Activated naive CD4-positive, alpha-beta T cell treated with anti-CD3 and anti-CD28 coated beads, Interleukin-2, amount 10 ng/mL, durations not matched to agents 7 days and 5 days (primary cell): Measurements from ENCODE around the gene KIAA0513.

Experiments
- CTCF ChIA-PET: fragments of 350-600 bp; sonication (Branson Sonifier 250); formaldehyde crosslinking; loops from one replicate; lab custom pipeline; 2021; ENCODE audit warnings: antibody characterized with exemption; lab: Charles Lee
- DNase-seq: peaks from one replicate; pipeline ENCODE4 v3.0.0-alpha.2; 2020
- H3K27ac Mint-ChIP-seq: one replicate; pipeline ENCODE4 v1.8.0; 2021; ENCODE audit warnings: mild to moderate bottlenecking, moderate library complexity, mixed read lengths
- H3K27me3 Mint-ChIP-seq: one replicate; pipeline ENCODE4 v1.8.0; 2021; ENCODE audit warnings: mild to moderate bottlenecking, mixed read lengths
- H3K36me3 Mint-ChIP-seq: one replicate; pipeline ENCODE4 v1.8.0; 2021; ENCODE audit warnings: mixed read lengths
- H3K4me1 Mint-ChIP-seq: one replicate; pipeline ENCODE4 v1.8.0; 2021; ENCODE audit warnings: mixed read lengths
- H3K4me3 Mint-ChIP-seq: one replicate; pipeline ENCODE4 v1.8.0; 2021; ENCODE audit warnings: mild to moderate bottlenecking, moderate library complexity, mixed read lengths
- H3K9me3 Mint-ChIP-seq: one replicate; pipeline ENCODE4 v1.8.0; 2021; ENCODE audit warnings: mixed read lengths

The KIAA0513 gene, protein sequence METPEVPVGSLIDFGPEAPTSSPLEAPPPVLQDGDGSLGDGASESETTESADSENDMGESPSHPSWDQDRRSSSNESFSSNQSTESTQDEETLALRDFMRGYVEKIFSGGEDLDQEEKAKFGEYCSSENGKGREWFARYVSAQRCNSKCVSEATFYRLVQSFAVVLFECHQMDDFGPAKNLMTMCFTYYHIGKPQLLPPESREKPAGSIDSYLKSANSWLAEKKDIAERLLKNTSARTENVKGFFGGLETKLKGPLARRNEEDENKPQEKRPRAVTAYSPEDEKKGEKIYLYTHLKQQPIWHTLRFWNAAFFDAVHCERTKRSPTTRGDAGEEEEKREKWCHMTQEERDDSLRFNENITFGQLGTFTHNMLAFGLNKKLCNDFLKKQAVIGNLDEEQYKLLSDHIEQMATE

DNA sequence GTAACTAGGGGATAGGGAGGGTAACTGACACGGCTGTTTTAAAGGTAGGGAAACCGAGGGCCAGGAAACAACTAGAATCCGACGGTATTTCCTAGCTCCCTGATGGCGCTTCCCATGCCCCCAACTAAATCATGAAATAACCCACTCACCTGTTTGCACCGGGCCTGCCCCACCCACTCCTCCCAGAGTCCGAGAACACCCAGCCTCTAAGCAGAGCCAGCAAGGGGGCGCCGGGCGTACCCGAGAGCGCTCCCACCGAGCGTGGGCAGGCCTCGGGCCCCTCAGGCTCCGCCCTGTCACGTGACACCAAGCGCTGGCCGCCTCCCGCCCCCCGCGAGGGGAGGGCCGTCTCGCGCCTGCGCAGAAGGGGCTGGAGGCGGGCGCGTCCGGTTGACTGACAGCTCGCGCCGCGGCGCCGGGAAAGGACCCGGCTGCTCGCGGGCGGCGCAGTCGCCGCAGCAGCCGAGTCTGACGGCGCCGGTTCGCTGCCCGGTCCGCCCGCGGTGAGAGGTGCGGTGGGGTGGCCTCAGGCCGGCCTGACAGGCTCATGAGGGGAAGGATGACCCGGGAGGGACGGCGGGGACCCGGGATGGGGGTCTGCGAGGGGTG lies at the start of gene KIAA0513:
TSS of gene KIAA0513 (plus strand) at position 447 of the 609 bp plus-strand sequence. CDS start 39,277 bp downstream, outside the sequence.
- peak within 1 kb of the TSS; percentile 87 for H3K4me3 Mint-ChIP-seq
- H3K27me3 Mint-ChIP-seq, result peaks cover 3% of the 10 kb centered on the region
- DNase-seq, result peak; percentile 96
- no peaks in the 10 kb centered on the region for H3K36me3 Mint-ChIP-seq
- peaks cover 42% of the 10 kb centered on the region for H3K4me1 Mint-ChIP-seq
- CTCF ChIA-PET, result interaction anchor here (0.6 to 2.9 kb wide), 5 partner anchors 12 to 59 kb away, joined by 3 to 23 read pairs (median 4); no protein-coding TSS in a partner anchor
- H3K27ac Mint-ChIP-seq, result peak within 1 kb of the TSS; percentile 94
- no peaks in the 10 kb centered on the region for H3K9me3 Mint-ChIP-seq

DNA sequence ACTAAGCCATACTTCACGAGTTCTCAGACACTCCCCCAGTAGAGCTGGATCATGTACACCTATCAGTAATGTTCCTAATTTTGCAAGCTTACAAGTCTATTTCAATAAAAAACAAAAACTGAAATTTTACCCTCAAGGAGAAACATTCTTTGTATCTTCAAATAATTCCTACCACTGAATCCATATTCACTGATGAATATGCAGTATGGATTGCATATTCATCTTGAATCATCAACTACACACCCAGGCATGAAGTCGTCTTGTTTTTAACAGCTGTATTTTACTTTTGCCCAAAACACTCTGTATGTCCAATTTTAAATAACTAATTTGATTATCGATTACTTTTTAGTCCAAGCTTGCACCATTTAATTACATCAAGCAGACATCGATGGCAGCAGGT lies 48.1 kb upstream of the KIAA0513 start:
- CTCF ChIA-PET, result interaction anchor here (2.0 kb wide), 1 partner anchor 8 kb away, joined by 7 read pairs; no protein-coding TSS in a partner anchor
- Mint-ChIP-seq H3K4me1 (no peaks in the 10 kb centered on the region), H3K4me3 (no peak overlapping the region), H3K36me3 (peaks cover 44% of the 10 kb centered on the region), H3K9me3 (no peaks in the 10 kb centered on the region), H3K27me3 (no peaks in the 10 kb centered on the region), H3K27ac (no peak overlapping the region)
- DNase-seq, result no peak

DNA sequence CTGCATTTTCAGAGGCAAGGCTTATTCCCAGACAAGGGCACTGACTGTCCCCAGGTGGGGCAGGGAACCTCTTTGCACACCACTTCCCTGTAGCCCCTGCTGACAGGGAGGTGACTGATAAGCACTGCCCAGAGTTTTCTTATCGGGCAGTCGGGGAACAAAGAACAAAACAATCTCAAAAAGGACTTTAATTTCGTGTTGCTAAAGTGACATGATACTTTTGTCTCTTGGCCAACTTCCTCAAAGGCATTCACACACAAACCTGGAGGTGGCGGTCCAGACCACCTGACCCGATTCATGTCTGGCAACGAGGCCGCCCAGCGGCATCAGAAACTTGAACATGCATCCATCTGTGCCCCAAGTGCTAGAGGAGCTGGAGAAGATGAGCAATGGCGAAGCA lies 45.2 kb upstream of the KIAA0513 start:
- H3K27ac Mint-ChIP-seq, result no peak overlapping the region
- peak; percentile 27 for DNase-seq
- no peak overlapping the region for H3K4me3 Mint-ChIP-seq
- CTCF ChIA-PET, result interaction anchor here (1.9 kb wide), 1 partner anchor 11 kb away, joined by 8 read pairs; no protein-coding TSS in a partner anchor
- no peaks in the 10 kb centered on the region for H3K27me3 Mint-ChIP-seq
- H3K36me3 Mint-ChIP-seq, result peaks cover 38% of the 10 kb centered on the region
- peaks cover 3% of the 10 kb centered on the region for H3K4me1 Mint-ChIP-seq
- H3K9me3 Mint-ChIP-seq, result no peaks in the 10 kb centered on the region

DNA sequence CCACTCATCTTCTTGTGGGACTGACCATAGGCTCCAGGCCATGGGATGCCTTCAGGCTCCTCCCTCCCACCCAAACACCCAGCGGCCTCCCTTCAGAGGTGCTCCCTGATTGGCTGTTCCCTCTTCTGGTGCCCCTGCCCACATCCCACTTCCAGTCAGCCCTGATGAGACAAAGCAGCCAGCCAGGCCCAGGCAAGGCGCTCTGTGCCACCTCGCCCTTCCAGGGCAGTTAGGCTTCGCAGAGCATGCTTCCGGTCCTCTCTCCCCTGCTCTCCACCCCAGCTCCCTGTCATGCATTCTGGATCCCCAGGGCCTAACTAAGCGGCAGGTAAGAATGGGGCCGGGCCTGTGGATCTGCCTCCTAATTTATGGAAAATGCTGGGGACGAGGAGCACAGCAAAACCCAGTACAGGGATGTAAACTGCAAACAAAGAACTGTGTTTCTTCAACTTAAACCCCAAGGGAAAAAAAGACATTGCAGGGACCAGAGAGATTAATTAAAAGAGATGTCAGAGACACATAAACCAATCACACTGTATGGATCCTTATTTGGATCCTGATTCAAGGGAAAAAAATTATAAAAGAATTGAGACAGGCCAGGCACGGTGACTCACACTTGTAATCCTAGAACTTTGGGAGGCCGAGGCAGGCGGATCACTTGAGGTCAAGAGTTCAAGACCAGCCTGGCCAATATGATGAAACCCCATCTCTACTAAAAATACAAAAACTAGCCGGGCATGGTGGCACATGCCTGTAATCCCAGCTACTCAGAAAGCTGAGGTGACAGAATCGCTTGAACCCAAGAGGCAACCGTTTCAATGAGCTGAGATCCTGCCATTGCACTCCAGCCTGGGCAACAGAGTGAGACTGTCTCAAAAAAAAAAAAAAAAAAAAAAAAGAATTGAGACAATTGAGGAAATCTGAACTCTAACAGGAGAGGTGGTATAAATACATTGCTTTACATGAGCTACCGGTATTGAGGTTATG lies 42.2 kb upstream of the KIAA0513 start:
- no peak overlapping the region for H3K4me3 Mint-ChIP-seq
- no peak overlapping the region for H3K27ac Mint-ChIP-seq
- peaks cover 3% of the 10 kb centered on the region for H3K4me1 Mint-ChIP-seq
- H3K36me3 Mint-ChIP-seq, result peaks cover 36% of the 10 kb centered on the region
- CTCF ChIA-PET, result no interaction called here
- DNase-seq, result no peak
- H3K27me3 Mint-ChIP-seq, result no peaks in the 10 kb centered on the region
- no peaks in the 10 kb centered on the region for H3K9me3 Mint-ChIP-seq

DNA sequence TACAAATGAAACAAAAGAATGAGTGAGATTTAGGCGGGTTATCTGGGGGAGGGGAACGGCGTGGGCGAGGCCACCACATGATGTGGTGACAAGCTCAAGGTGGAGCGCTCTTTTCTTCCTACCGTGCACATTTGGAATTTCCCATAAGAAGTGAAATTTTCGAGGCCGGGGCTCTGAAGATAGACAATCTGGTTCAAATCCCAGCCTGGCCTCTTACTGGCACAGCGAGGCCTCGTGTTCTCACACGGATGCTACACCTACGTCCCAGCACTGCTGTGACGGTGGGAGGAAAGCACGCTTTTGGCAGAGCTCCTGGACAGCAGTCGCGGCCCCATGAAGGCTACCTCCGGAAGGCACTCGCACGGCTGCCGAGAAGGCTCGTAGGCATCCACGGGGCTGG lies 41.5 kb upstream of the KIAA0513 start:
- Mint-ChIP-seq H3K4me1 (peaks cover 3% of the 10 kb centered on the region), H3K27ac (no peak overlapping the region)
- CTCF ChIA-PET, result no interaction called here

GRCh38 chr16:84986879-84987278 lies 40.7 kb upstream of the KIAA0513 start:
- no peaks in the 10 kb centered on the region for H3K9me3 Mint-ChIP-seq
- H3K4me1 Mint-ChIP-seq, result peaks cover 3% of the 10 kb centered on the region
- CTCF ChIA-PET, result no interaction called here
- no peak overlapping the region for H3K27ac Mint-ChIP-seq
- peaks cover 27% of the 10 kb centered on the region for H3K36me3 Mint-ChIP-seq
- H3K27me3 Mint-ChIP-seq, result no peaks in the 10 kb centered on the region
- DNase-seq, result no peak
- H3K4me3 Mint-ChIP-seq, result no peak overlapping the region

More for the DNA sequence above, 41.5 kb upstream of the KIAA0513 start:
- H3K9me3 Mint-ChIP-seq, result no peaks in the 10 kb centered on the region
- no peak for DNase-seq
- H3K4me3 Mint-ChIP-seq, result no peak overlapping the region
- no peaks in the 10 kb centered on the region for H3K27me3 Mint-ChIP-seq
- peaks cover 30% of the 10 kb centered on the region for H3K36me3 Mint-ChIP-seq

GRCh38 chr16:84988328-84989080 lies 39.1 kb upstream of the KIAA0513 start:
- Mint-ChIP-seq H3K36me3 (peaks cover 30% of the 10 kb centered on the region), H3K4me3 (no peak overlapping the region), H3K27me3 (no peaks in the 10 kb centered on the region), H3K27ac (no peak overlapping the region), H3K4me1 (peaks cover 3% of the 10 kb centered on the region), H3K9me3 (no peaks in the 10 kb centered on the region)
- CTCF ChIA-PET, result interaction anchor here (0.9 to 1.0 kb wide), 2 partner anchors 16 to 98 kb away, joined by 3 read pairs; no protein-coding TSS in a partner anchor
- DNase-seq, result no peak

DNA sequence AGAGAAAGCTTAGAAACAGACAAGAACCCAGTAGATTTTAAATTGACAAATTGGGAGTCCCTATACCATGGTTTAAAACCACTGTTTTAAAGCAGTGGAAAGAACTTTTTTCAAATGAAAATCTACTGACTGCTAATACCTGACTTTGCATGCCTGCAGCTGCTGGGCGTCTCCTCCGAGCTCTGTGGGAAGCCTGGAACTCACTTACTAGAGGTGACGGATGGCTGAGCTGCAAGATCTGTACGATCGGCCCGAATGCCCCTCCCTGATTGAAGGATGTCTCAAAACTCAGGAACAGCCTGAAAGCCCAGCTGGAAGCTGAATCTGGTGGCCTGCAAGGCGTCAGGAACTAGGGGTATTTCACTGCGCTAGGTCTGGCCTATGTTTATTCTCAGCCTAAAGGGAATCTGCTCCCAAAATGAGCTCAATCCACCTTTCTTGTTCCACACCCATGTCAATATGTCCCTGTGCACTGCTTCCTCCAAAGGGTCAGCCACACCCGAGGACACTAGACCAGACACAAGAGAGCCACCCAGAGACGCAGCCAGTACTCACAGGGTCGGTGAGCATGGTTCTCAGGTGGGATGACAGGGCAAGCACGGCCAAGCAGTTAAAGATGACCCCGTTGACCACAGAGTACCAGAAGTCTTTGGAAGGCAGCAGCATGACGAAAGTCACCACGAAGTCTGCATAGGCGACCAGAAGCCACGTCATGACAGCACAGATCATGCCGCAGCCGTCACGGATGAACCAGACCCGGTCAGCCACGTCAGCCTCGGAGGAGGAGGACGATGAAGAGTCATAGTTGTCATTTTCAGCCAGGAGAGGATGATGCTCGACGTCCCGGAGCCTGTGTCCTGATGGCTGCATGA lies 37.6 kb upstream of the KIAA0513 start:
- Mint-ChIP-seq H3K36me3 (peaks cover 41% of the 10 kb centered on the region), H3K27me3 (no peaks in the 10 kb centered on the region), H3K4me1 (peaks cover 3% of the 10 kb centered on the region), H3K9me3 (no peaks in the 10 kb centered on the region), H3K4me3 (no peak overlapping the region), H3K27ac (no peak overlapping the region)
- CTCF ChIA-PET, result interaction anchor here (1.6 kb wide), 1 partner anchor 19 kb away, joined by 7 read pairs; no protein-coding TSS in a partner anchor
- no peak for DNase-seq

DNA sequence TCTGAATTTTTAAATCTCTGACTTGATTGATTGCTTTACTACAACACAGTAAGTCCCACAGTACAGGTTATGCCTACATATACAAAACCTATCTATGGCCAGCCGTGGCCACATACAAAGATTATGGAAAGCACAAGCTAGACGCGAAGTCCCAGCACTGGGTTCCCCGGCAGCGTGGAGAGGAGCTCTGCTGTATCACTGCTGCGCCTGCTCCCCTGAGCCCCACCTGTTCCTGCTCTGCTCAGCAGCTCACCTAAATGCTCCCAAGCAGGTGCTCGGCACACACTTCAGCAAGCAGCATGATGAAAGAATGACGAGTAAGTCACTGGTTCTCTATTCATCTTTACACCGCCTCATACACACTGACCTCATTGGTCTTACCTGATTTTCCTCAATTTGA lies 36.8 kb upstream of the KIAA0513 start:
- Mint-ChIP-seq H3K9me3 (no peaks in the 10 kb centered on the region), H3K4me1 (peaks cover 7% of the 10 kb centered on the region), H3K27me3 (no peaks in the 10 kb centered on the region), H3K4me3 (no peak overlapping the region), H3K27ac (no peak overlapping the region), H3K36me3 (peaks cover 42% of the 10 kb centered on the region)
- CTCF ChIA-PET, result interaction anchor here (1.0 kb wide), 1 partner anchor 65 kb away, joined by 3 read pairs; no protein-coding TSS in a partner anchor
- no peak for DNase-seq

- Mint-ChIP-seq H3K4me3 (no peak overlapping the region), H3K27ac (no peak overlapping the region), H3K36me3 (peaks cover 27% of the 10 kb centered on the region), H3K9me3 (no peaks in the 10 kb centered on the region), H3K27me3 (no peaks in the 10 kb centered on the region), H3K4me1 (peaks cover 7% of the 10 kb centered on the region)
- CTCF ChIA-PET, result no interaction called here
- no peak for DNase-seq
Observed at GRCh38 chr16:84992717-84993075, 34.9 kb upstream of the KIAA0513 start.

- CTCF ChIA-PET, result no interaction called here
- Mint-ChIP-seq H3K36me3 (peaks cover 26% of the 10 kb centered on the region), H3K4me1 (peaks cover 7% of the 10 kb centered on the region), H3K27me3 (no peaks in the 10 kb centered on the region), H3K9me3 (no peaks in the 10 kb centered on the region), H3K4me3 (no peak overlapping the region), H3K27ac (no peak overlapping the region)
- DNase-seq, result no peak
Observed at GRCh38 chr16:84993926-84994325, 33.7 kb upstream of the KIAA0513 start.

- H3K27me3 Mint-ChIP-seq, result no peaks in the 10 kb centered on the region
- DNase-seq, result no peak
- H3K9me3 Mint-ChIP-seq, result no peaks in the 10 kb centered on the region
- no peak overlapping the region for H3K27ac Mint-ChIP-seq
- H3K36me3 Mint-ChIP-seq, result peaks cover 25% of the 10 kb centered on the region
- CTCF ChIA-PET, result no interaction called here
- peaks cover 12% of the 10 kb centered on the region for H3K4me1 Mint-ChIP-seq
- no peak overlapping the region for H3K4me3 Mint-ChIP-seq
Observed at GRCh38 chr16:84995663-84996062, 31.9 kb upstream of the KIAA0513 start.
